ENCODE measurements around the gene MIDN.

MIDN gene

GRCh38 chr19:1233115-1233667 is 15.2 kb upstream of the MIDN start:
- DNase-seq: no peak

- DNase-seq: no peak
Measured at GRCh38 chr19:1234051-1234954, 14.1 kb upstream of the MIDN start.

GRCh38 chr19:1234955-1235380 is 13.4 kb upstream of the MIDN start:
- no peak for DNase-seq

- DNase-seq: no peak
Measured at GRCh38 chr19:1235625-1236538, 12.5 kb upstream of the MIDN start.

GRCh38 chr19:1236576-1236975 is 11.8 kb upstream of the MIDN start:
- DNase-seq: no peak

GRCh38 chr19:1237027-1237659 is 11.2 kb upstream of the MIDN start:
- DNase-seq: no peak

- DNase-seq: no peak
Measured at GRCh38 chr19:1237754-1238368, 10.5 kb upstream of the MIDN start, which contains the start of gene CBARP. CBARP (minus strand) TSS chr19:1238005; CDS start chr19:1236100, 1,905 bp downstream.

GRCh38 chr19:1238369-1239303 is 9.7 kb upstream of the MIDN start:
- no peak for DNase-seq

GRCh38 chr19:1239420-1239795 is 9.0 kb upstream of the MIDN start:
- DNase-seq: no peak

- peak; percentile 77 to 89 (median 84) for DNase-seq
Measured at GRCh38 chr19:1239796-1240737, 8.3 kb upstream of the MIDN start.

- no peak for DNase-seq
Measured at GRCh38 chr19:1240925-1241324, 7.5 kb upstream of the MIDN start.

- DNase-seq: peak; percentile 74 to 83 (median 80)
Measured at GRCh38 chr19:1241417-1242095, 6.8 kb upstream of the MIDN start, which contains the start of gene ATP5F1D. ATP5F1D (plus strand) TSS chr19:1241751; CDS start chr19:1241851, 100 bp downstream.

- peak; percentile 70 to 82 (median 76) for DNase-seq
Measured at GRCh38 chr19:1243768-1244692, 4.4 kb upstream of the MIDN start.

- DNase-seq: no peak
Measured at GRCh38 chr19:1244693-1245451, 3.5 kb upstream of the MIDN start.

GRCh38 chr19:1245494-1246264 is 2.7 kb upstream of the MIDN start:
- no peak for DNase-seq
